HG03354 (cell line): Measurements from ENCODE around the gene TPO.

Source experiments
- ATAC-seq: cut with Tn5 transposase; IDR thresholded peaks from one replicate; pipeline ENCODE4 v1.9.1; 2021; ENCODE audit warnings: mild to moderate bottlenecking; ENCODE audit not compliant: unreplicated experiment, poor library complexity, severe bottlenecking

TPO gene

DNA sequence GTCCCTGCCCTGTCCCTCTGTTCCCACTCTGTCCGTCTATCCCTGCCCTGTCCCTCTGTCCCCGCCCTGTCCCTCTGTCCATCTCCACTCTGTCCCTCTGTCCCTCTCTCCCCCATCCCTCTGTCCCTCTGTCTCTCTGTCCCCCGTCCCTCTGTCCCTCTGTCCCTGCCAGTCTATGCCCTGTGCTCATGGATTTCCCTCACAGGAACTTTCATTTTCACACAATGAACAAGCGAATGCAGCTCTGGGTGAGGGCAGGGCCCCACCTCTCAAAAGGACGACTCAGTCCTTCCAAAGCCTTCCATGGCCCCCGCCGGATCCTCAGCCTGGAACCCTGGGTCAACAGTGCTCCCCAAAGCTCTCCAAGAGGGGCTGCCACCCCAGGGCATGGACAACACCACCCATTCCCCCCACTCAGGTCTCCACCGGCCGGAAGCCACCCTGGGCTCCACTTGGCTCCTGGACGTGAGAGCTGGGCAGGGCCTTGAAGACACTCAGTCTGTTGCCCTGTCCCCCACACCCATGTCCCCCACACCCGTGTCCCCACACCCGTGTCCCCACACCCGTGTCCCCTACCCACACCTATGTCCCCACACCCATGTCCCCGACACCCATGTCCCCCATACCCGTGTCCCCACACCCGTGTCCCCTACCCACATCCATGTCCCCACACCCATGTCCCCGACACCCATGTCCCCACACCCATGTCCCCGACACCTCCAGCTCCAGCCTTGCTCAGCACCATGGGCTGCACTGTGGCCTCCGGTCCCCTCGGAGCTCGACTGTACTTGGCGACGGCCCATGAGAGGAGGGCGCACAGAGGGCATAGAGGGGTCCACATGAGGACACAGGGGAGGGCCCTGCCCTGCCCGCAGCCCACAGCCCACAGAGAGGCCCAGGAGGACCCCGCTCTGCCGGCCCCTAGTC, 175.1 kb downstream of the TPO start:
- ATAC-seq: no peak

DNA sequence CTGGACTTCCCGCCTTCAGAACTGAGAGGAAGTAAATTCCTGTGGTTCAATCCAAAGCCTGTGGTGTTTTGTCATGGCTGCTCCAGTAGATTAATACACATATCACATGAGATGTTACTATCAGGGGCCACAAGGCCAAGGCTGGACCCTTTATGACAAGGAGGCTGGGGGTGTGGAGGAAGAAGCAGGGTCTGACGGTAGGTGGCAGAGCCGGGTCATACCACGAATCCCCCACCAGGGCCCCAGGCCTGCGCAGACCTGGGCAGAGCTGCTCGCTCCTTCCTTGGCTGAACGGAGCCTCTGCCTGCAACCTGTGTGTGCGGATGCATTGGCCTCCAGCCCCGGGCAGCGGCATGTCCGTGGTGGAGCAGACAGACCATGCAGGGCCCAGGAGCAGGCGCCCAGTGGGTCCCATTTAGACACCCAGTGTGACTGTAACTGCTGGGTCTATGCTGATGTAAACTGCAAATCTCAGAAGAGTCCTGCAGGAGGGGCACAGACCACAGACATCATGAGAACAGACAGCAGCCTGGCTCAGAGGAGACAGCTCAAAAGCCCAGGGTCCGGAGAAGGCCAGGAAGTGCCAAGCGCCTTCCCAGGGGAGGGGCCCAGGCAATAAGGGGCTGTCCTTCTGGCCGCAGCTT, 175.8 kb downstream of the TPO start:
- no peak for ATAC-seq

DNA sequence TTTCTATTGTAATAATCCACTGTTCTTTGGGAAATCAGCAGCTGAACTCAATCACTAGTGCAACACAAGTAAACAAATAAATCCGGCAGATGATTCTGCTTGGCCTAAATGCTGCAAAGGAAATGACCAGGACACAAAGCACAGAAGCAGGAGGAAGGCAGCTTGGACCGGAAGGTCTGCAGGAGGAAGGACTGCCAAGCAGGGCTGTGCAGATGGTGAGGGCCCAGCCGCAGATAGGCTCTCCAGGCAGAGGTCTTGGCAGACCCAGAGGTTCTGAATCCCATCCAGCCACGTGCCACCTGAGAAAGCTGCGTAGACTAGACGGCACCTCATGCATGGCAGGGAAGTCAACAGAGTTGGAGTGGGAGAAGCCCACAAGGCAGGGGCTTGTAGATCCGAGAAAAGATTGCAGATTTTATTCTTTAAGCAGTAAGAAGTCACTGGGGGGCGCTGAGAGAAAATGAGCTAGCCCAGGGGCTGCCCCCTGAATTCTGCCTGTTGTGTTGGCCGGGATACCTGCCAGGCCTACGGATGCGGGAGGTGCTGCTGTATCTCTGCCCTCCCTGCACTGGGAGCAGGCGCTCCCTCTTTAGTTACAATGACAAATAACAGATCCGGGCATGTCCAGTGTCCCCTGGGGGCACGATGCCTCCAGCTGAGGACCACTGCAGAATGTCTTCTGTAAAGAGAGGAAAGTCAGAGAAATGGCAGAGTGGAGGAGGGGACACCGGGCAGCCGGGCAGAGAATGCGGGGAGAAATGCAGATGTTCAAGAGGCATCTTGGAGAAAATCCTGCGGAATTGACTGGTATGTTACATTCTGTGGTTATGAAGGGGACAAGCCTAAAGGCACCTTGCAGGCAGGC, 177.6 kb downstream of the TPO start:
- no peak for ATAC-seq

DNA sequence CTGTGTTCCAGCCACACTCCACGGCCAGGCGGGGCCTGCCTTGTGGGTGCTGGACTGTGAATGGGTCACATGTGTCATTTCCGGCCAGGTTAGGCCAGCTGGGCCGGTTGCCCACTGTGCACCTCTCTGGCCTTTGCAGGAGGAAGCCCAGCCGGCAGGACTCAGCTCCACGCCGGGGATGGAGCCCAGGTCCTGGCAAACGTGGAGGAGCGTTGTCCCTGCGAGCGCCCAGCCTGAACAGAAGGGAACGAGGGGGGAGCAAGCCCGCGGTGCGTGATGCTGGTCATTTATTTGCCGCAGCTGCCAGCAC, 178.2 kb downstream of the TPO start:
- no peak for ATAC-seq
